Measurements from ENCODE around the gene SLC39A11.
A peak's percentile ranks its signal among the peaks of the same experiment; 100 is the strongest.
"Not testable (repeated sequence)": the region's sequence is repeated elsewhere in the genome, so short reads cannot be mapped to it uniquely, and the experiment has no call there.

The SLC39A11 gene

GRCh38 chr17:73007407-73007806, 85.1 kb downstream of the SLC39A11 start:
- no peak for DNase-seq (ENCODE audit: low spot score)

GRCh38 chr17:73005360-73005759, 87.1 kb downstream of the SLC39A11 start:
- no peak for DNase-seq (ENCODE audit: low spot score)

DNA sequence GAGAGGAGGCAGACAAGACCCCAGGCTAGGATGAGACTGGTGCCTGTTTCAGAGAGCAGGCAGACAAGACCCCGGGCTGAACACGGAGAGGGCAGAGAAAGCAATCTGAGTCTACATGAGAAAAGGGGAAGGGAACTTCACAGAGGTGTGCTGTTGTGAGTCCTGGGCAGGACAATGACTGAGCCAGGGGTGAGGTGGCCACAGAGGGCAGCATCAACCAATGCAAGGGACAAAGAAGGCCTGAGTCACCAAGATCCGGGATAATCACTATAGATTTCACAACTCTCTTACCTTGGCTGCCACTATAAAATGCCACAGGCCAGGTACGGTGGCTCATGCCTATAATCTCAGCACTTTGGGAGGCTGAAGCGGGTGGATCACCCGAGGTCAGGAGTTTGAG, 89.0 kb downstream of the SLC39A11 start:
- no peak for DNase-seq (ENCODE audit: low spot score)

- no peak for DNase-seq (ENCODE audit: low spot score)
These were observed 91.7 kb downstream of the SLC39A11 start for GRCh38 chr17:73000832-73001231.

GRCh38 chr17:72999474-72999873, 93.0 kb downstream of the SLC39A11 start:
- DNase-seq (ENCODE audit: low spot score) = not testable (repeated sequence)

- DNase-seq (ENCODE audit: low spot score) = no peak
These were observed 94.1 kb downstream of the SLC39A11 start for GRCh38 chr17:72998343-72998742.

- no peak for DNase-seq (ENCODE audit: low spot score)
These were observed 94.9 kb downstream of the SLC39A11 start for GRCh38 chr17:72997559-72997958.

DNA sequence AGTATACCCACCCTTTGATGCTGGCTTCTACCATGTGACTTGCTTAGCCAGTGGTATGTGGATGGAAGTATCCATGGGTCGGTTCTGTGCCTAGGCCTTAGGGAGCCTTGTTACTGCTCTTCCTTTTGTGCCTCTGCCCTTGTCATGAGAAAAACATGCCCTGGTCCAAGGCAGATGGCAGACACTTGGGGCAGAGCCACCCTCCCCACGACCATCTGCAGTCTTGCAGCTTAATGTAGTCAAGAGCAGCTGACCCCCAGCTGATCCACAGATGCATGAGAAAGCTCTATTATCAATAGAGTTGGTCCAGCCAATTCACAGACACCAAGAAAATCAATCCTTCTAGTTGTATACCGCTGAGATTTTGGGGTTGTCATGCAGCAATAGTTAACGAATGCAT, 95.7 kb downstream of the SLC39A11 start:
- no peak for DNase-seq (ENCODE audit: low spot score)

DNA sequence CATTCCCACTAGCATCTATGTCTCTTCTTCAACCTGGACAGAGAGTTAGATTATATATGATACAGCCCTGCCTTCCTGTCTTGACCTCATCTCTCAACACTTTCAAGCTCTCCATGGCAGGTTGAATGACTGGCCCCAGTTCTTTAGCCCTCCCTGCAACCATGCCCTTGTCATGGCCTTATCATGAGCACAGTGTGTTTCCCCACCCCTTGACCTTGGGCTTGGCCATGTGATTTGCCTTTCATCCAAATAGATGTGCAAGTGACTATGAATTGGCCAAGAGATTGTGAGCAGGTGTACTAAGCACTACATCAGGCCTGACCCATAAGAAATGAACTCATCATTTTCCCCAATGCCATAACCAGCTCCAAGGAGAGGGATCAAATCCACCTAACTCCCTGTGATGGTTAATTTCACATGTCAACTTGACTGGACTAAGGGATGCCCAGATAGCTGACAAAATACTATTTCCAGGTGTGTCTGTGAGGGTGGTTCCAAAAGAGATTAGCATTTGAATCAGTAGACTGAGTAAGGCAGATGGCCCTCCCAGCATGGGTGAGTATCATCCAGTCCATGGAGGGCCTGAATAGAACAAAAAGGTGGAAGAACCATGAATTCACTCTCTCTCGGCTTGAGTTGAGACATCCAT, 97.4 kb downstream of the SLC39A11 start:
- no peak for DNase-seq (ENCODE audit: low spot score)

DNA sequence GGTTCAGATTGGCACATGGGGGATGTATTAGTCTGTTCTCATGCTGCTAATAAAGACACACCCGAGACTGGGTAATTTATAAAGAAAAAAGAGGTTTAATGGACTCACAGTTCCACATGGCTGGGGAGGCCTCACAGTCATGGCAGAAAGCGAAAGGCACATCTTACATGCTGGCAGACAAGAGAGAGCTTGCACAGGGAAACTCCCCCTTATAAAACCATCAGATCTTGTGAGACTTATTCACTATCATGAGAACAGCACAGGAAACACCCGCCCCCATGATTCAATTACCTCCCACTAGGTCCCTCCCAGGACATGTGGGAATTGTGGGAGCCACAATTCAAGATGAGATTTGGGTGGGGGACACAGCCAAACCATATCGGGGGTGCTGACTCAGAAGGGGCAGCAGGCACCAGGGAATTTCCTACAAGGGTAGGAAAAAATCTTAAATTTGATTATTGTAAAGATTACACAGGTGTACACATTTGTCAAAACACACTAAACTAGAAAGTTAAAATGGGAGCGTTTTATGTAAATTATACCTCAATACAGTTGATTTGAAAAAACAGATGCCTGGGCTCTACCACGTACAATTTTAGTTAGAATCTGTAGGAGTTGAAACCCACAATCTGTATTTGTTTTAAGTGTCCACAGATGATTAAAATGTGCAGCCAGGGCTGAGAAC, 99.6 kb downstream of the SLC39A11 start:
- not testable (repeated sequence) for DNase-seq (ENCODE audit: low spot score)

GRCh38 chr17:72991651-72992050, 100.8 kb downstream of the SLC39A11 start:
- DNase-seq (ENCODE audit: low spot score) = no peak

DNA sequence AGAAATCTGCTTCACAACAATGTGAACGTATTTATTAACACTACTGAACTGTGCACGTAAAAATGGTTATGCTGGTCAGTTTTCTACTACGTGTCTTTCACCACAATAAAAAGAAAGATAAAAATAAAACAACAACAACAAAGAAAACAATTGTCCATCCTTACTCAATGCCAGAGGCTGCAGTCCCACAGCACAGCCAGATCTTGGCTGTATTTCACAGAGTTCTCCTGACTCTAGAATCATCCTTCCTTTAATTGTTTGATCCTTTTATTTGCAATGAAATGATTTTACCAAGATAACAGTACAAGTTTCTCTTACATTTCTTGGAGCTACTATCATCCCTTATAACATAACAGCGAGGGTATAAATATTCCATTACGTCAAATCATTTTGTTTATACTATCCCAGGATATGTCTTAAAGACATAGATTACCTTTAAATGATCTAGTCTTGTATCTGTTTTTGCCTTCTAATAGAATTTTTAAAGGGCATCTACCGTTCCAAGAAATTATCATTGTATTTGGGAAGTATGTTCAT, 103.3 kb downstream of the SLC39A11 start:
- DNase-seq (ENCODE audit: low spot score) = no peak

GRCh38 chr17:72988451-72988850, 104.0 kb downstream of the SLC39A11 start:
- no peak for DNase-seq (ENCODE audit: low spot score)

DNA sequence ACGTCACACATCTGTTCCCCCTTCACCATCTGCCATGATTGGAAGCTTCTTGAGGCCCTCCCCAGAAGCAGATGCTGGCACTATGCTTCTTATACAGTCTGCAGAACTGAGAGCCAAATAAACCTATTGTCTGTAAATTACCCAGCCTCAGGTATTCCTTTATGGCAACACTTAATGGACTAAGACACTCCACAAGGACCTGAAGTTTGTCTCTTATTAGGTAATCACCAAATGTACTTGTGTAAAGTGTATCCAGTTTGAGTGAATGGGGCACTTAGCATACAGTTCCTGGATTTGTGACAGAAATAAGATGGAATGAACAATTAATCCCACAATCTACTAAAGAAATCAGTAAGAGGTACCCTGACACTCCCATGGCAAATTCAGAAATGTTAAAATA, 105.3 kb downstream of the SLC39A11 start:
- no peak for DNase-seq (ENCODE audit: low spot score)

GRCh38 chr17:72985882-72986720, 106.4 kb downstream of the SLC39A11 start:
- peak; percentile 73 for DNase-seq (ENCODE audit: low spot score)

DNA sequence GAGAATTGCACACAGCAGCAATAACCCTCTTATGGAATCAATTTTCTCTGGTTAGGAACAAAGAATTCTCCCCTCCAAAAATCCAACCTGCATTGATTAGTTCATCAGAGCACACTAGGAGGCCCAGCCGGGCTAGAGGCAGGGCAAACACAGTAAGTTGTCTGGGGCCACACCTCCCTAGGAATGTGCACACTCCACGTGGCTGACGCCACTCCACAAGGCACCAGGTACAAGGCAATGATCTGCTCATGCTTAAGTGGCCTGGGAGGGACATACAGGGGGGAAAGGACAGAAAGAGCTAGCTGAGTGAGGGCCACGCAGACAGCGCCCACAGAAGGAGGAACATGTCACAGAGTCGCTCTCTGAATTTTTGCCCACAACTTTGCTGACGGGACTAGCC, 107.6 kb downstream of the SLC39A11 start:
- no peak for DNase-seq (ENCODE audit: low spot score)

- no peak for DNase-seq (ENCODE audit: low spot score)
These were observed 108.2 kb downstream of the SLC39A11 start for GRCh38 chr17:72984145-72984925.

- DNase-seq (ENCODE audit: low spot score) = no peak
These were observed 109.8 kb downstream of the SLC39A11 start for GRCh38 chr17:72982680-72983079.

GRCh38 chr17:72978593-72979218, 113.8 kb downstream of the SLC39A11 start:
- no peak for DNase-seq (ENCODE audit: low spot score)

DNA sequence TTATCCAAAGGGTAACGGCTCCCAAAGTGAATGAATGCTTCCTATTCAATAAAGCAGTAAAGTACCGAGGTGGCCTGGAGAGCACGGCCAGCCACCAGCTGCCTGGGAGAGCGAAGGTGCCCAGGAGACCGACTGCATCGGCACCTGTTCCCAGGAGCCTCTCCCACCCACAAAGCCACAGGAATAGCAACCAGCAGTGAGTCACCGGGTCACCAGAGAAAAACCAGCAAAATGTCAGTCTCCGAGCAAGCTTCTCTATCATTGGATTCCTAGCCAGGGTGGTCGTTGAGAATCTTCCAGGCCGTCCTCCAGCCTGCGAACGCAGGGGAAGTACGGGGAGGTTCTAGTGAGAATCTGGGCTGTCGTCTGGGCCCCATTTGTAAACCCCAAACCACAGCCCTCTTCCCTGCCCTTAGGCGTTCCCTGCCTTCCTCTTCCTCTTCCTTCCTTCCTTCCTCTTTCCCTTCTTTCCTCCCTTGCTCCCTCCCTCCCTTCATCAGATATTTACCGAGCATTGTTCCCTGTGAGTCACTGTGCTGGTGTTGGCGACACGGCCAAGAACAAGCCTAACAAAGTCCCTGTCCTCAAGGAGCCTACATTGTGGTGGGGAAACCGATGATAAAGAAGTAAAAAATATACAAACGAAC, 114.6 kb downstream of the SLC39A11 start:
- no peak for DNase-seq (ENCODE audit: low spot score)

All from hematopoietic multipotent progenitor cell treated with erythropoietin and hydrocortisone succinate and interleukin-3 and kit ligand, for 15 days (in vitro differentiated cells).